GM12878 (cell line): ENCODE data around the gene CNPPD1. TPM values are rescaled to one million over a fixed set of nuclear protein-coding genes. Genes with fewer than 3 reads are reported as not detected.

Experiments
- ATAC-seq: fragments of 200-7000 bp; cut with Tn5 transposase; 3 replicates; pipeline ENCODE4 v1.9.1; 2020; ENCODE audit warnings: mild to moderate bottlenecking, moderate library complexity
- BruUV-seq: library from RNA; stranded (reverse); fragments of 400-500 nt; replicated peaks from 2 replicates; lab custom pipeline; 2021; lab: Mats Ljungman, UMichigan
- CTCF ChIA-PET: fragments of 300-600 bp; sonication (Branson Sonifier 250); formaldehyde crosslinking; extraction: SDS; loops from one replicate; lab custom pipeline; 2021; ENCODE audit warnings: inconsistent platforms; lab: Yijun Ruan, JAX
- POLR2A ChIA-PET: fragments of 350-600 bp; formaldehyde crosslinking; extraction: SDS; loops from one replicate; lab custom pipeline; 2021; ENCODE audit warnings: inconsistent platforms; lab: Charles Lee
- RAD21 ChIA-PET: fragments of 300-600 bp; sonication (Branson Sonifier 250); formaldehyde crosslinking; loops from one replicate; lab custom pipeline; 2023; ENCODE audit warnings: antibody characterized with exemption; ENCODE audit not compliant: unreplicated experiment; lab: Charles Lee
- SMC1A ChIA-PET: fragments of 300-600 bp; sonication (Branson Sonifier 250); formaldehyde crosslinking; loops from one replicate; lab custom pipeline; 2023; ENCODE audit not compliant: unreplicated experiment, uncharacterized antibody; lab: Charles Lee
- DNase-seq: peaks from one replicate; pipeline ENCODE4 v3.0.0-alpha.2; 2011; ENCODE audit warnings: low read depth, low spot score
- FAIRE-seq: peaks from 3 replicates; lab custom pipeline; 2011; peaks lifted over from hg19 to GRCh38; lab: Jason Lieb, UNC
- H2AFZ ChIP-seq: 2 replicates; pipeline ENCODE4 v1.6.0; 2011; ENCODE audit warnings: low read depth, low read length, control low read depth; ENCODE audit not compliant: control insufficient read depth
- H3K27ac ChIP-seq: 2 replicates; pipeline ENCODE4 v1.5.1; 2011; ENCODE audit warnings: control low read depth; ENCODE audit not compliant: control insufficient read depth, insufficient read depth
- H3K27me3 ChIP-seq, 2 experiments: replicated peaks in 1 of 2; 2 replicates each; pipeline versions ENCODE4 v1.6.0 to v1.6.1; 2011; ENCODE audit warnings: low read length in 1 of 2; ENCODE audit not compliant: control insufficient read depth in 2 of 2, insufficient read depth in 2 of 2
- H3K36me3 ChIP-seq, 2 experiments: 2 replicates each; pipeline ENCODE4 v1.5.1; 2011; ENCODE audit warnings: low read length in 1 of 2; ENCODE audit not compliant: control insufficient read depth in 2 of 2, insufficient read depth in 2 of 2
- H3K4me1 ChIP-seq: 2 replicates; pipeline ENCODE4 v1.6.1; 2011; ENCODE audit warnings: mild to moderate bottlenecking, low read length, moderate library complexity, mixed read lengths; ENCODE audit not compliant: control insufficient read depth, insufficient read depth
- H3K4me2 ChIP-seq: 2 replicates; pipeline ENCODE4 v1.6.0; 2011; ENCODE audit warnings: control low read depth; ENCODE audit not compliant: control insufficient read depth, insufficient read depth
- H3K4me3 ChIP-seq: fragments of 200-600 bp; sonication (generic); 2 replicates; pipeline ENCODE4 v1.5.1; 2016
- H3K79me2 ChIP-seq: 2 replicates; pipeline ENCODE4 v1.6.0; 2011; ENCODE audit warnings: low read length; ENCODE audit not compliant: control insufficient read depth, insufficient read depth
- H3K9ac ChIP-seq: 2 replicates; pipeline ENCODE4 v1.8.0; 2011; ENCODE audit warnings: low read length, control low read depth, mixed read lengths; ENCODE audit not compliant: control insufficient read depth, insufficient read depth
- H3K9me3 ChIP-seq: replicated peaks from 3 replicates; pipeline ENCODE4 v1.5.1; 2011; ENCODE audit warnings: mild to moderate bottlenecking, low read length; ENCODE audit not compliant: control insufficient read depth, insufficient read depth
- H4K20me1 ChIP-seq: 2 replicates; pipeline ENCODE4 v1.6.0; 2011; ENCODE audit not compliant: control insufficient read depth, insufficient read depth
- CHD2 ChIP-seq: IDR thresholded peaks from 2 replicates; pipeline ENCODE4 v1.6.1; 2011; ENCODE audit warnings: low read depth, low read length, improper control_type of control experiment, borderline replicate concordance
- RAD21 ChIP-seq: IDR thresholded peaks from 2 replicates; pipeline ENCODE4 v1.6.1; 2011; ENCODE audit warnings: mild to moderate bottlenecking, low read depth, low read length, moderate library complexity; ENCODE audit not compliant: insufficient read depth
- SMC3 ChIP-seq: IDR thresholded peaks from 2 replicates; pipeline ENCODE4 v1.6.1; 2011; ENCODE audit warnings: low read length, improper control_type of control experiment, borderline replicate concordance
- YY1 ChIP-seq: IDR thresholded peaks from 2 replicates; pipeline ENCODE4 v1.6.1; 2011; ENCODE audit warnings: low read depth, mild to moderate bottlenecking, low read length
- WGBS: methylation state at CpG from one replicate; pipeline ENCODE4 v1.1.6; 2016; ENCODE audit warnings: low lambda C conversion rate; ENCODE audit not compliant: insufficient replicate concordance, insufficient coverage; ENCODE audit errors: missing lambda C conversion rate; 5-methylcytosine and 5-hydroxymethylcytosine counted together
- in situ Hi-C: fragments of 300-500 bp; cut with MboI; formaldehyde crosslinking; loops from 9 replicates; pipeline ENCODE4 v1.14.3; 2018; ENCODE audit warnings: mixed read lengths
- intact Hi-C: fragments of 100-400 bp; cut with micrococcal nuclease; formaldehyde crosslinking; loops from one replicate; pipeline ENCODE4 v1.14.2; 2022; ENCODE audit not compliant: unreplicated experiment
- polyA plus RNA-seq, 11 experiments: library from polyadenylated mRNA; depleted of rRNA in 4 of 11; unstranded in 6 of 11; stranded (reverse) in 5 of 11; fragments of >200 nt; fragmentation: Nextera tagmentation in 4 of 11; fragmentation: Illumina TruSeq in 1 of 11; extraction: Ambion mirVana in 4 of 11; extraction: Trizol in 1 of 11; gene quantifications; 1 replicate in 1 of 11; 2 replicates in 10 of 11; pipeline versions ENCODE4 v1.2.1 to v1.2.3, GENCODE V29; 2011 to 2016; ENCODE audit warnings: inconsistent platforms in 2 of 11, missing spikeins in 2 of 11, low read depth in 1 of 11
- total RNA-seq, 4 experiments: library from RNA; depleted of rRNA in 3 of 4; stranded (reverse); fragments of >200 nt in 3 of 4; fragmentation: Illumina TruSeq in 1 of 4; extraction: Trizol in 1 of 4; gene quantifications; 2 replicates each; pipeline versions ENCODE4 v1.2.1 to v1.2.3, GENCODE V29; 2013 to 2021
- TF ChIP-seq, protein P1 (sequence below), 3 experiments: IDR thresholded peaks in 2 of 3; conservative IDR thresholded peaks in 1 of 3; 2 replicates each; pipeline ENCODE4 v1.5.1; 2011; ENCODE audit warnings: low read depth in 3 of 3, low read length in 3 of 3, mild to moderate bottlenecking in 3 of 3, control low read depth in 2 of 3, moderate library complexity in 2 of 3, inconsistent platforms in 1 of 3, mixed read lengths in 1 of 3; ENCODE audit not compliant: control insufficient read depth in 2 of 3, insufficient read depth in 1 of 3; ENCODE audit errors: extremely low read depth in 1 of 3

CNPPD1 gene
- total and polyA plus RNA-seq, 10 of the 15 experiments (the other 5 are each of a cell fraction or from before 2014, with no cell fraction given), result 12.2 to 86.6 (median 43.4) TPM

GRCh38 chr2:219155054-219155644, 21.6 kb downstream of the CNPPD1 start:
- ChIA-PET CTCF (interaction anchor here (0.6 to 10.0 kb wide), 42 partner anchors 9 to 606 kb away, joined by 3 to 208 read pairs (median 4); partner anchors contain the start of genes CFAP65, CNPPD1 and ZFAND2B), POLR2A (interaction anchor here (0.6 to 0.7 kb wide), 2 partner anchors 83 to 140 kb away, joined by 3 read pairs; no protein-coding TSS in a partner anchor), SMC1A (interaction anchor here (0.7 to 7.2 kb wide), 31 partner anchors 9 to 303 kb away, joined by 3 to 49 read pairs (median 4); partner anchors contain the start of gene IHH), RAD21 (interaction anchor here (0.6 to 3.6 kb wide), 31 partner anchors 10 to 281 kb away, joined by 3 to 41 read pairs (median 4); partner anchors contain the start of genes DNAJB2, DNPEP and IHH)
- Histone ChIP-seq H3K36me3 (peaks cover 0 to 3% of the 10 kb centered on the region in 2 experiments; a peak in 1 of 4 replicates), H2AFZ (no peak overlapping the region), H3K4me3 (no peak overlapping the region), H3K79me2 (peaks cover 2% of the 10 kb centered on the region), H3K4me2 (no peak overlapping the region), H4K20me1 (no peaks in the 10 kb centered on the region), H3K27ac (no peak overlapping the region)
- DNase-seq, result no peak
- BruUV-seq, result no TSS peak
- intact Hi-C loops, result loop anchor here (1.0 kb wide), 4 partner anchors 82 to 302 kb away; no protein-coding TSS in a partner anchor
- peak; percentile 74; the same call in 1 of the 2 replicates for TF ChIP-seq SMC3
- TF ChIP-seq CHD2, result no peak
- peak; percentile 78 for TF ChIP-seq RAD21
- TF ChIP-seq, protein P1, sequence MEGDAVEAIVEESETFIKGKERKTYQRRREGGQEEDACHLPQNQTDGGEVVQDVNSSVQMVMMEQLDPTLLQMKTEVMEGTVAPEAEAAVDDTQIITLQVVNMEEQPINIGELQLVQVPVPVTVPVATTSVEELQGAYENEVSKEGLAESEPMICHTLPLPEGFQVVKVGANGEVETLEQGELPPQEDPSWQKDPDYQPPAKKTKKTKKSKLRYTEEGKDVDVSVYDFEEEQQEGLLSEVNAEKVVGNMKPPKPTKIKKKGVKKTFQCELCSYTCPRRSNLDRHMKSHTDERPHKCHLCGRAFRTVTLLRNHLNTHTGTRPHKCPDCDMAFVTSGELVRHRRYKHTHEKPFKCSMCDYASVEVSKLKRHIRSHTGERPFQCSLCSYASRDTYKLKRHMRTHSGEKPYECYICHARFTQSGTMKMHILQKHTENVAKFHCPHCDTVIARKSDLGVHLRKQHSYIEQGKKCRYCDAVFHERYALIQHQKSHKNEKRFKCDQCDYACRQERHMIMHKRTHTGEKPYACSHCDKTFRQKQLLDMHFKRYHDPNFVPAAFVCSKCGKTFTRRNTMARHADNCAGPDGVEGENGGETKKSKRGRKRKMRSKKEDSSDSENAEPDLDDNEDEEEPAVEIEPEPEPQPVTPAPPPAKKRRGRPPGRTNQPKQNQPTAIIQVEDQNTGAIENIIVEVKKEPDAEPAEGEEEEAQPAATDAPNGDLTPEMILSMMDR (IDR thresholded peaks at IDR 0.05 in 2 of 3, conservative IDR thresholded peaks at IDR 0.05 in 1 of 3; ENCODE audit: control insufficient read depth in 2 of 3, extremely low read depth in 1 of 3, insufficient read depth in 1 of 3, low read depth in 3 of 3, low read length in 3 of 3), result peak; percentile 37 to 66 (median 39); a peak in 5 of 6 replicates
- TF ChIP-seq YY1, result 0 out of 2 replicates have a peak, but pooled peaks have one; percentile 18
- TF ChIP-seq, all 136 proteins: peak for 4
- Histone ChIP-seq H3K4me1 (peaks cover 4% of the 10 kb centered on the region; the same call in 1 of the 2 replicates), H3K27me3 (no peaks in the 10 kb centered on the region), H3K9ac (no peak overlapping the region), H3K9me3 (no peaks in the 10 kb centered on the region)
- peak; percentile 77 for ATAC-seq
- 0% methylated on average over 4 of the region's 4 CpGs for WGBS
- in situ Hi-C loops, result loop anchor here (5.0 kb wide), 1 partner anchor 142 kb away; no protein-coding TSS in a partner anchor
- no peak for FAIRE-seq
